GM21360 (cell line): ENCODE measurements around the gene TEX36.
"Not testable (repeated sequence)": the region's sequence is repeated elsewhere in the genome, so short reads cannot be mapped to it uniquely, and the experiment has no call there.

Source experiments
- ATAC-seq: cut with Tn5 transposase; IDR thresholded peaks from one replicate; pipeline ENCODE4 v1.9.1; 2021; ENCODE audit warnings: mild to moderate bottlenecking, moderate library complexity; ENCODE audit not compliant: unreplicated experiment

Gene TEX36, protein sequence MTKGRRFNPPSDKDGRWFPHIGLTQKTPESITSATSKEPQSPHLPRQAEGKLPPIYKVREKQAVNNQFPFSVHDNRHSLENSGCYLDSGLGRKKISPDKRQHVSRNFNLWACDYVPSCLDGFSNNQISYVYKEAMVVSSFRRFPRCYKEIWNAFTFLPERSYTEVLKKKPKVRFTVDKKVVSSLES

DNA sequence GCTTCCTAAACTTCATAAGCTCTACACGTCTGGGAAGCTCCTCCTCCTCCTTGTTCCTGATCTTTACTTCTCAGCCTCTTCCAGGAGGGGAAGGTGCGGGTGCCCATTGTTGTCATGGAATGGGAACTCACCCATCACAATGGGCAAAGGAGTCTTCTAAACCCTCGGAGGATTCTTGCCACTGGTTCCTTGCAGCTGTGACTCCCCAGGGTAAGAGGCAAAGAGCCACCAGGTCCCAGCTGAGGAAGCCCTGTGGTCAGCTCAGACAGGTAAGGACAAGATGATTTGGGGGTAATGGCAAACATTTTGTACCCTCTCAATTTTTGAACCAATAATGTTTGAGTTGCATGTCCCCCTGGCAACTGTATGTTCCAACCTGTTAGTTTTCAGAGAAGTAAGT lies at the start of gene TEX36:
TSS of gene TEX36 (minus strand) at position 101 of the 400 bp plus-strand sequence. CDS start 174 bp downstream, outside the sequence.
- ATAC-seq = no peak

DNA sequence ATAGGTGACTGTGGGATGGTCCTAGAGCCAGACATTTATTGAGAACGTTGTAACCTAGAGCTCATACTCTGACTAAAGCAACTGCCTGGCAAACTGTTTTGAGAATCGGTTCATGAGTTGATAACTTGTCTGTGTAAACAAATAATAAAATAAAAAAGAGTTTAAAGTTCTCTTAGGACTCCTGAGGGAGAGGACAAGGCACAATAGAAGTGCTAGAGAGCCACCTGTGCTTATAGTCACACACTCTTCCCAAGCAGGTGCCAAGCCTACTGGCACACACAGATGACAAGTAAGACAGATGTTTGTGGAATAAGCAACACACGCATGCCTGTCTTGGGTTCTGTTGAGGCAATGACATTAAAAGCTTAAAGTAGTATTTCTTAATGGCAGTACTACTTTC lies 44.5 kb upstream of the TEX36 start:
- ATAC-seq = no peak

DNA sequence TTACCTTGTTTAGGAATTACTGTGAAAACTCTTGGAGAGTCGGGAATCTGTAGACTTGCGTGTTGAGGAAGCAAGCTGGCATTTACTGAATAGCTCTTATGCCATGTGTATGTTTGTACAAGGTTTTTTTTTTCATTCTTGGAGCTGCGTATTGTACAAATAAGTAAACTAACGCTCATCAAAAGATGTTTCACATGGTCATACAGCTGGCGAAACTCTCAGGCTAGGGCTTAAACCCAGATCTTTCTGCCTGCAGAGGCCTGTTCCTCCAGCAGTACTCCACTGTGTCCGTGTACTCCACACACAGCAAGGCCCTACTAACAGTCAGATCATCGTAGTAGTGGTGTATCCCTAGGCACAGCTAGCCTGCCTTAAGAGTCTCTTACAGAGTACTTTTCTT lies 44.0 kb upstream of the TEX36 start:
- ATAC-seq = no peak

DNA sequence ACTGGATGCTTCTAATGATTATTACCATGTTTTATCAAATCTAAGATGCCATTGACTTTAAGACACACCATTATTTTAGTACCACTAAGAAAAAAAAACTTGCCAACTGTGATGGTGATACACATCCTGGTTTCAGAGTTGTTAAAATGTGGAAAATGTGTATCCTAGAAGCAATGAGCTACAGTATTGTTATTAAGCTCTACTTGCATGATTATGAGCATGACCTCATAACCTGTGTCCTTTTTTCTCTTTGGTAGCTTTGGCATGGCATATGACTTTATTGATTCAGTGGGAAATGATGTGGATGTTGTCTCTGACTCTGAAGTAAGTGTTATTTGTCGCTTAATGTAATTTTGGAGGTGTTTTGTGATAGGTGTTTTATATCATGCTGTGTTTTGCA lies 39.8 kb upstream of the TEX36 start:
- no peak for ATAC-seq

DNA sequence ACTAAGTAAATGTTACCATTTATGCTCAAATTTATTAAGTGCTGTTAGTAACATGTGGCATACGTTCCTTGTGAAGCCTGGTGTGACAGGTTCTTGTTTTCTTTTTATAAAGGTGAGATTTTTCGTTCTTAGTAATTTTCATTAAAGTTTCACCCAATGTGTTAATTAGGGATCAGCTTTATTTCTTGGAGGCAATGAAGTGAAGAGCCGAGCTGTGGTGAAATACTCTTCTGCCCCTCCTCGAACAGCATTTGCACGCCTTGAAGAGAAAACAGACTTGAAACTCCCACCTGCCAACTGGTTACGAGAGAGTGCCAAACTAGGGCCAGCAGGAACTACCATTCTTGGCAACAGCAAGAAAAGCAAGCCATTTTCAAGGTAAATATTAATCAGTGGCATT lies 38.1 kb upstream of the TEX36 start:
- ATAC-seq = peak; percentile 16

DNA sequence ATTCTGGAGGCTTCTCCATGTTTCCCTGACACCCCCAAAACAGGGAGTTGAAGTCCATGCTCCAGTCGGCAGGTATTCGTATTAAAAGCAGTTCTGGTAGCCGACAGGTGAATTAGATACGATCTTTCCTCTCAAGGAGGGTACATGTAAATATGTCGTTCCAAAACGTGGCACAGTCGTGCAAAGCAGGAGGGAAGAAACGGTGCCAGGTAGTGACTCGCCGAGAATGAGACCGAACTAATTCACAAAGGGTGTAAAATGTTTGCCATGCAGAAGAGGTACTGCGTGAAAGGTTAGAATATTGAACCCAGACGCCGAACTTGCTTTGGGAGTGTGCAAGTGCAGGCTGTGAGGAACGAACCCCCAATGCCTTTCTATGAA lies 37.0 kb upstream of the TEX36 start:
- ATAC-seq = no peak

DNA sequence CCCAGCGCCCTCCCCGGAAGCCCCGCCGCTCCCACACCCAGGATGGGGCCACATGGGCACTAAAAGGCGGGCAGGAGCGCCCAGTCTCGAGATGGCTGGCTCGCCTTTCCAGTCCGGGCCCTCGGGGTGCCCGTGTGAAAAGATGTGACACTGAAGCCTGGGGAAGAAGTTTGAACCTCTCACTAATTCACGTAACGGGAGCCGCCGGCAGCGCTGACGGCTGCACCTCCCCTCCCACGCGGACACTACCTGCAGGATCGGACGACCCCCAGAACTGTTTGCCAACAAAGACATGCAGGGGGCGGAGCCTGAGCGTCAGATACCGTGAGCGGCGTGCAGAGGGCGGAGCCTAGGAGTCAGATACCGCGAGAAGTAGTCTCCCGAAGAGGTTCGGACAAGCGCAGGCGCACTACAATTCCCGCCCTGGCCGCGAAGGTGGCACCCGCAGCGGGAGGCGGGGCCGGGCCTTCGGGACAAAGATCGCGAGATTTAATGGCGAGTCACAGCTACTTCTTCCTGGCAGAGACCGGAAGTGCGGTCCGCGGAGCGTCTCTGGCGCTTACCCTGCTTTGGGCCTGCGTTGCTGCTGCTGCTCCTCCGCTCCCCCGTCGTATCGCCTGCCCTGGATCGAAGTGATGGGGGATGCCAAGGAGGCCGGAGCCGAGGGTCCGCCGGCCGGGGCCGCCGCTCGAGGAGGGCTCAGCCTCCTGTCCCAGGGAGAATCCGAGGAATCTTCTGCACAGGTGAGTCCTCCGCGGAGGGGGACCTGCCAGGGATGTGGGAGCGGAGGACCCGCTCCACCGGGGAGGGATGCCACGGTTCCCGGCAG lies 36.4 kb upstream of the TEX36 start, which contains the start of gene EDRF1:
TSS of gene EDRF1 (plus strand) at position 537 of the 829 bp plus-strand sequence. CDS start at position 636, 99 bp downstream.
- peak; percentile 93 for ATAC-seq

DNA sequence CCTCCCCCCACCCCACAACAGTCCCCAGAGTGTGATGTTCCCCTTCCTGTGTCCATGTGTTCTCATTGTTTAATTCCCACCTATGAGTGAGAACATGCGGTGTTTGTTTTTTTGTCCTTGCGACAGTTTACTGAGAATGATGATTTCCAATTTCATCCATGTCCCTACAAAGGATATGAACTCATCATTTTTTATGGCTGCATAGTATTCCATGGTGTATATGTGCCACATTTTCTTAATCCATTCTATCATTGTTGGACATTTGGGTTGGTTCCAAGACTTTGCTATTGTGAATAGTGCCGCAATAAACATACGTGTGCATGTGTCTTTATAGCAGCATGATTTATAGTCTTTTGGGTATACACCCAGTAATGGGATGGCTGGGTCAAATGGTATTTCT lies 31.8 kb upstream of the TEX36 start:
- ATAC-seq = not testable (repeated sequence)

DNA sequence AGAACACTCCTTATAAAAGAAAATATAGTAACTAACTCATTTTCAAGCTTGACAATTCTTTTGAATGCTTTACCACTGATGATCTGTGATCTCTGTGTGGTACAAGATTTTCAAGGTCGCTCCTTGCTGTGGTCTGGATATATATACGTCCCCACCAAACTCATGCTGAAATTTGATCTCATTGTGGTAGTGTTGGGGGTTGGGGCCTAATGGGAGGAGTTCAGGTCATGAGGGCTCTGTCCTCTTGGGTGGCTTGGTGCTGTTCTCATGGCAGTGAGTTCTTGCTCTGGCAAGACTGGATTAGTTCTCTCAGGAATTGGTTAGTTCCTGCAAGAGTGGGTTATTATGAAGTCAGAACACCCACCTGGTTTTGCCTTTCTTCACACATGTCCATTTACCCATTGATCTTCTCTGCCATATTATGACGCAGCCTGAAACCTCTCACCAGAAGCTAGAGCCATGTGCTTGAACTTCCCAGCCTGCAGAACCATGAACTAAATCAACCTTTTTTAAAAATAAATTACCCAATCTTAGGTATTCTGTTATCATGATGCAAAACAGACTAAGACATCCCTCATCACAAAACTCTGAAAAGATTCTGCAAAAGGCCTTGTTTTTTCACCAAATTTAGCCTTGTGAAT lies 28.3 kb upstream of the TEX36 start:
- no peak for ATAC-seq

DNA sequence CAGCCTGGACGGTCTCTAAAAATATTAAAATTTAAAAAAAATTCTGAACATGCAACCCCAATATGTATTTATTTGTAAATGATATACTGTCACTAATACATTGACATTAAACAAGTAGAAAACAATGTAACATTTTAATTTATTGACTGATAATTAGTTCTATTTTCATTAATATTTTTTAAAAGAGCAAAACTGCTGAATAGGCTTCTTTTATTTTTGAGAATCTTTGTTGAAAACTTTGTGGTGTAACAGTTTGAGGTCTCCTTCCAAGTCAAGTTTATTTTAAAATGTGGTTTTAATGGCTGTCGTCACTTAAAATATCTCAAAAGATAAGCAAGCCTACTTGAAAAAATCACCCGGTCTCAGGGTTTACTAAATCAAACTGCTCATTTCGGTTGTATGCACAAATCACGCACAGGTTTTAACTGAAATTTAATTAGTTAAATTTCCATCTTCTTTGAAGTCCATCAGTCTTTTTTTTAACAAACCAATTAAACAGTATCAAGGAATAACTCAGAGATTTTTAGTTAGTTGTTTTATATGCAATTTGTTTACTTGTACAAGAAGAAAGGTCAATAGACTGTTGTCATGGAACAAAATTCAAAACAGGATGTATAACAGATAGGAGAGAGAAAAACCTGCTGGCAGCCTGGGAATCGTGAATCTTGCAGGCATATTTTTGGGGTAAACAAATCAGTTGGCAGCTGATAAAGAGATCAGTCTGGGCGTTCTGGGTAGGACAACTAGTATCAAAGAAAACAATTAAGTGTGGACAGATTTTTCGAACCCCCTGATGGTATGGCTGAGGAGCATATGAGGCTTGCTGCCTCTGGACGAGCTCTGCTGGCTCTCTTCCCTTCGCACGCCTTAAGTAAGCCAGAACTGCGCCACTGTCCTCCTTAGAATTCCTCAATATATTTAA lies 26.9 kb upstream of the TEX36 start:
- ATAC-seq = no peak

DNA sequence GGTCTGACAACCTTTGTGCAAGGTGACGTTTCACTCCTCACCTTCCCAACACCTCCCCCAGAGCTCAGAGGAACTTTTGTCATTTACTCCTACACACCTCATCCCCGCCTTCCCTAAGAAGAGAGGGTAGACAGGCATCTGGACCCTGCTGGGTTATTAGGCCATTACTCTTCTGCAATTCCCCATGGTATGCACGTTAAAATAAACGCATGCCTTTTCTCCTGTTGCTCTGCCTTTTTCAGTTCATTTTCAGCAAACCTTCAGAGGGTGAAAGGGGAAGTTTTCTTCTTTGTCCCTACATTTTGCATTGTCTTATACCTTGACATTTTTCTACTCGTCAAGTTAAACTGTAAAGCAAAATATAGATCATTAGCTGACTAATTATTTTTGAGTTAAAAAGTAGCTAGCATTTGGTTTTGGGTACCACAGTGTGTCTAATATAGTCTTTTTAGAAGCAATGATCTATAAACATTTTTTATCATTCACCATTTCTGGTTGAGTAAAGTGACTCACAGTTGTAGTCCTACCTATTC lies 26.1 kb upstream of the TEX36 start:
- no peak for ATAC-seq

DNA sequence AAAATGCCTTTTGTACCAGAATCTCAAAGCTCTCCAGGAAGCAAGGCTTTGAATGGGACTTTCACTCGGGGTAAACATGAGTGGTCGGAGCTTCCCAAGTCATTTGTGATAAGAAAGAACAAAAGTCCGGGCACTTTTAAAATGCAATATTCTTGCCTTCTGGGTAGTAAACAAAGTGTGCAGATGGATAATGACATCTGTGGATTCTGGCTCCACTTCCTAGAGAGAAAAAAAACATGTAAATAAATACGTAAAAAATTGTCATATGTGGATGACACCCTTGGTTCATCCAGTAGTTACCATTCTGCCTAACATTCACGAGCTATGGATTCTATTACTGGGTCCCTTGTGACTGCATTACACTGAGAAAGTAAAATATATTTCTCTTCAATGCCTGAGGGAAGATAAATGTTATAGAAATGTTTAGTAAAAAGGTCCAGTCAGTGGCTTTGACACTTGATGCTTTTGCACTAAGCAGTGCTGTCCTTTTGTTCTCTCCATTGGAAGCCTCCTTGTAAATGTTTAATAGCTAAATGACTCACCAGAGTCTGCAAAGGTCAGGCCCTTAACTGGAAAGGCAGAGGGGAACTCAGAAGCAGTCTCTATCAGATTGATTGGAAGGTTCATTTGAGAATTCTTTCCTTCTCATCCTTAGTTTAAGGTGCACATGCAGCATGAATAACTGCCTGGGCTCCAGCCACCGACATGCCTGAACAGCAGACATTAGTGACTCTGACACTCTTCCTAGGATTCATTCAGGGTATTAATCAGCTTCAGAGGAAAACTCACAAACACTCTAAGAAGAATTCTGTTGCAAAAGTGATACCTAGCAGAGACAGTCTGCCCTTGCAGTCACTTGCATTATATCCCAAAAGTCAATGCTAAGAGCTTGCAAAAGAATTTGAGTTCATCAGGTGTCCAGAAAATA lies 24.8 kb upstream of the TEX36 start:
- no peak for ATAC-seq

DNA sequence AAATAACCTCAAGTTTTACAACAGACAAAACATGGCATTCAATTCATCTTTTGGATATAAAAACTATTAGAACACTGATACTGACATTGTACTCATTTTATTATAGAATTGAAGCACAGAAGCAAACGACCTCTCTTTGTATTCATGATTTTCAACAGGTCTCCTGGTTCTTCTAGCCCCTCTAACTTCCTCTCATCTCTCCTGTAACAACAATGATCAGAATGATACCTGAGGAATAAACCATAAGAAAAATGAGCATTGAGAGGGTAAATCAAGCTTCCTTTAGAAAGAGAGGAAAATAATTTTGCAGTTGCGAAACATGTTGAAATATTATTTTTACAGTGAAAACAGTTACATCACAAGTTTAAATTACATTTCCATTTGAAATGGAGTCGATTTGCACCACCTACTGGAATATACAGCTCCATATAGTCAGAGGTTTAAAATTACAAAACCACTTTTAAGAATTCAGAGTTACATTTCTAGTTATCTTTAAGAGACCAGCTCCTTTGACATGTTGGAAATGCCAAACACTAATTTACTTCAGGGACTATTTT lies 17.5 kb upstream of the TEX36 start:
- no peak for ATAC-seq

DNA sequence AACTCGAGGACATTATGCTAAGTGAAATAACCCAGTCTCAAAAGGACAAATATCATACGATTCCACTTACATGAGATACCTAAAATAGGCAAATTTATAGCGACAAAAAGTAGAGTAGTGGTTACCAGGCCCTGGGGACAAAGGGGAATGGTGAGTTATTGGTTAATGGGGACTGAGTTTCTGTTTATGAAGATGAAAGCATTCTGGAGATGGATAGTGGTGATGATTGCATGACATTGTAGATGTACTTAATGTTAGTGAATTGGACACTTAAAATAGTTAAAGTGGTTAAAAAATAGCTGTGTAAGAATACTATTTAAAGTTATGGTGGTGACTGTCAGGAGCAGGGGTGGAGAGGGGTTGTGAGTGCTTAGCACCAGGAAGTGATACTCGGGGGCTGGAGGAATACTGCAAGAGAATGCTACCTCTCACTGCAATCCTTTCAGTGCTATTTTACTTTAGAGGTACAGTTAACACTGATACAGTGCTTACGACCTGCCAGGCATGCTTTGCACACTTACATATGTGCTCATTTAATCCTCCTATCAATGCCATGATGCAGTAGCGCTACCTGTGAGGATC lies 16.7 kb upstream of the TEX36 start:
- ATAC-seq = no peak

DNA sequence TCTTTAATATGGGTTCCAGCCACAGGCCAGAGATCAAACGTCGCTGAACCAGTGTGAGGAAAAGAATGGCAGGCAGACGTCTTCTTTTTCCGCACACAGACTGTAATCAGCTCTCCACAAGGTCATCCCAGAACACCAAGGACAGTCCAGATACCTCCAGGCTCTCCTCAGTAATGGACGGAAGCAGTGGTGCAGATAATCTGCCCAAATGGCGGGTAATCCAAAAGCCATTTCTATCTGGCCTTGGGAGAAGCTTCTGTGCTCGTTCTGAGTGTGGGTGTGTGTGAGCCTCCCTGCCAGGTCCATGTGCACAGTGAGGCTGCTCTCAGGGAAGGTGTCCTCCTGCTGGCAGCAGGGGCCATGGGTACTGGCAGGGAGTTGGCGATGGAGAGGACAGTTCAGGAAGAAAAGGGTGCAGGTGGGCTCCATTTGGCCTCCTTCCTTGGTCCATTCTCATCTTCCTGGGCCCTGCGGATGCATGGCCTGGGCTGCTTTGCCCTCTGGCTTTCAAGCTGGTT lies 15.6 kb upstream of the TEX36 start:
- ATAC-seq = no peak

DNA sequence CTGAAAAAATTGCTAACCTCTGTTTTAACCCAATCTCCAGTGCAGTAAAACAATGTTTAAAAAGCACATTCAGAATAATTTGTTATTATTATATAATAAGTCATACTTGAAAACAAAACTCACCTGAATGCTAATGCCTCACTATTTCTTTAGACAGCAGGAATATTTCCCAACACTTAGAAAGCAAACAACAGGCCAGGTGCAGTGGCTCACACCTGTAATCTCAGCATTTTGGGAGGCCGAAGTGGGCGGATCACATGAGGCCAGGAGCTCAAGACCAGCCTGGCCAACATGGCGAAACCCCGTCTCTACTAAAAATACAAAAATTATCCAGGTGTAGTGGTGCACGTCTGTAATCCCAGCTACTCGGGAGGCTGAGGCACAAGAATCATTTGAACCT lies 13.9 kb upstream of the TEX36 start:
- not testable (repeated sequence) for ATAC-seq

DNA sequence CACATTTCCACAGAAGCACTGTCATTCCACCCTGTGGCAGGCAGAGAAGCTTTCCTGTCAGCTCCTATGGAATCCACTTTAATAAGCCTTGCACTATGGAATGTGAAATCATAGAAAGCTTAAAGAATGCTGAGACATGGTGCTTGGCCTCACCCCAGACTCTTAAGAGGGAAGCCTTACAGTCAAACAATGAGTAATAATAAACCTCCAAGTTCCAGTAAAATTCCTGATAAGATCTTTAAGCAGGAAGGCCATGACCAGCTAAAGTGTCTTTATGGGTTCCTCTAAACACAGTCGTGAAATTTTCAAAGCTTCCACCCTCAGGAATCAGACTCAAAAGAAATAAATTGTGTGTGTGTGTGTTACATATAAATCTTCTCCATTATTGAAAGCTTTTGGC lies 11.9 kb upstream of the TEX36 start:
- ATAC-seq = no peak

DNA sequence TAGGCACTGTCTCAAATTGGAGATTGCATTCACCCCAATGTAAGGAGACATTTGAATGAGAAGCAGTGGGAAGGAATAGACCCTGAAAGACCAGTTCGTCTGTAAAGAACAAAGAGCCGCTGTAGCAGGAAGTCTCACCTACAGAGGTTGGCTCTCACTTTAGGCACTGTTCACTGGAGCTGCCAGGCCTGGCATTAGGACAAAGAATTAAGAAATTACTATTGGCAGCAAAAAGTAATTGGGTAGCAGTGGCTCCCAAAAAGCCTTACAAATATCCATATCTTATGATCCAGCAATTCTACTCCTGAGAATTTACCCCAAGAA lies 10.5 kb upstream of the TEX36 start:
- ATAC-seq = no peak
